ENCODE data around the gene GRSF1. TPM values are rescaled to one million over a fixed set of nuclear protein-coding genes. Genes with fewer than 3 reads are reported as not detected.

Gene GRSF1
- polyA plus RNA-seq, 3 donors = 29.1 to 95.9 (median 93.6) TPM

- intact Hi-C loops (cut with micrococcal nuclease) = no loop called here
- H3K27me3 ChIP-seq (ENCODE audit: control insufficient read depth in 2 of 2, insufficient read depth in 2 of 2, low read length in 2 of 2) = no peaks in the 10 kb centered on the region
- no peak for TF ChIP-seq CTCF (IDR thresholded peaks at IDR 0.05)
- no peaks in the 10 kb centered on the region for H3K36me3 Mint-ChIP-seq
- peaks cover 0 to 7% of the 10 kb centered on the region in 2 donors for H3K4me1 ChIP-seq (ENCODE audit: control insufficient read depth in 1 of 2, insufficient read depth in 2 of 2, low read length in 2 of 2)
- no peak overlapping the region for H3K4me3 Mint-ChIP-seq
- no peak overlapping the region for H3K9ac ChIP-seq (ENCODE audit: insufficient read depth, low read length, poor library complexity, severe bottlenecking)
- H3K36me3 ChIP-seq (replicated peaks in 1 of 2; ENCODE audit: control insufficient read depth in 1 of 2, insufficient read depth in 2 of 2, low read length in 2 of 2) = no peaks in the 10 kb centered on the region
- no peaks in the 10 kb centered on the region for H3K79me2 ChIP-seq (ENCODE audit: insufficient read depth, low read length)
- no peak overlapping the region for H2AFZ ChIP-seq (ENCODE audit: insufficient read depth, low read depth, low read length, poor library complexity, severe bottlenecking)
- WGBS (ENCODE audit: insufficient coverage) = 89% methylated on average over 7 of the region's 19 CpGs
- no peak overlapping the region for H3K4me3 ChIP-seq (replicated peaks in 1 of 3; ENCODE audit: low read depth in 2 of 3, low read length in 3 of 3)
- H3K9me3 Mint-ChIP-seq = peaks cover 0 to 2% (median 0%) of the 10 kb centered on the region in 7 donors
- H3K9me3 ChIP-seq (replicated peaks in 1 of 2; ENCODE audit: control insufficient read depth in 1 of 2, insufficient read depth in 1 of 2, low read length in 2 of 2) = no peaks in the 10 kb centered on the region
- H4K20me1 ChIP-seq (ENCODE audit: insufficient read depth, low read length) = no peaks in the 10 kb centered on the region
- peak in 1 of 3 donors; percentile 16 for DNase-seq
- no peak overlapping the region for H3K27ac ChIP-seq (ENCODE audit: low read depth in 1 of 2, low read length in 2 of 2)
- peaks cover 13% of the 10 kb centered on the region for H3K4me1 Mint-ChIP-seq
- H3K27ac Mint-ChIP-seq = no peak overlapping the region
- no peak overlapping the region for H3K4me2 ChIP-seq (replicated peaks; ENCODE audit: extremely low read depth, low read length, poor library complexity, severe bottlenecking)
- no peaks in the 10 kb centered on the region for H3K27me3 Mint-ChIP-seq (ENCODE audit: low read depth in 3 of 3)
Measured at GRCh38 chr4:70874268-70875156, 34.8 kb upstream of the GRSF1 start.

- no CpG with 5 or more reads among the region's 3 CpGs for WGBS (ENCODE audit: insufficient coverage)
- no peaks in the 10 kb centered on the region for H4K20me1 ChIP-seq (ENCODE audit: insufficient read depth, low read length)
- no peaks in the 10 kb centered on the region for H3K27me3 ChIP-seq (ENCODE audit: control insufficient read depth in 2 of 2, insufficient read depth in 2 of 2, low read length in 2 of 2)
- H3K9ac ChIP-seq (ENCODE audit: insufficient read depth, low read length, poor library complexity, severe bottlenecking) = no peak overlapping the region
- H3K4me2 ChIP-seq (replicated peaks; ENCODE audit: extremely low read depth, low read length, poor library complexity, severe bottlenecking) = no peak overlapping the region
- no peaks in the 10 kb centered on the region for H3K79me2 ChIP-seq (ENCODE audit: insufficient read depth, low read length)
- H2AFZ ChIP-seq (ENCODE audit: insufficient read depth, low read depth, low read length, poor library complexity, severe bottlenecking) = no peak overlapping the region
- no peaks in the 10 kb centered on the region for H3K36me3 ChIP-seq (replicated peaks in 1 of 2; ENCODE audit: control insufficient read depth in 1 of 2, insufficient read depth in 2 of 2, low read length in 2 of 2)
- intact Hi-C loops (cut with micrococcal nuclease) = no loop called here
- no peak overlapping the region for H3K4me3 ChIP-seq (replicated peaks in 1 of 3; ENCODE audit: low read depth in 2 of 3, low read length in 3 of 3)
- H3K4me1 ChIP-seq (ENCODE audit: control insufficient read depth in 1 of 2, insufficient read depth in 2 of 2, low read length in 2 of 2) = peaks cover 0 to 7% of the 10 kb centered on the region in 2 donors
- no peaks in the 10 kb centered on the region for H3K27me3 Mint-ChIP-seq (ENCODE audit: low read depth in 3 of 3)
- no peak for TF ChIP-seq CTCF (IDR thresholded peaks at IDR 0.05)
- H3K9me3 ChIP-seq (replicated peaks in 1 of 2; ENCODE audit: control insufficient read depth in 1 of 2, insufficient read depth in 1 of 2, low read length in 2 of 2) = no peaks in the 10 kb centered on the region
- H3K4me3 Mint-ChIP-seq = no peak overlapping the region
- peaks cover 0 to 2% (median 0%) of the 10 kb centered on the region in 7 donors for H3K9me3 Mint-ChIP-seq
- no peaks in the 10 kb centered on the region for H3K36me3 Mint-ChIP-seq
- no peak overlapping the region for H3K27ac ChIP-seq (ENCODE audit: low read depth in 1 of 2, low read length in 2 of 2)
- H3K4me1 Mint-ChIP-seq = peaks cover 13% of the 10 kb centered on the region
- no peak overlapping the region for H3K27ac Mint-ChIP-seq
- no peak for DNase-seq
Measured at GRCh38 chr4:70873216-70873615, 33.5 kb upstream of the GRSF1 start.

All from CD14-positive monocyte (primary cell).